Astrocyte of the spinal cord (primary cell): ENCODE data around the gene FSD1.
"Not testable (repeated sequence)": the region's sequence is repeated elsewhere in the genome, so short reads cannot be mapped to it uniquely, and the experiment has no call there.

Source experiments
- DNase-seq: peaks from one replicate; pipeline ENCODE4 v3.0.0; 2011; ENCODE audit warnings: low read depth, low spot score
- H3K4me3 ChIP-seq: 2 replicates; pipeline ENCODE4 v1.5.1; 2011; ENCODE audit warnings: low read depth, mild to moderate bottlenecking, low read length, moderate library complexity
- in situ Hi-C: cut with HindIII; loops from 2 replicates; pipeline ENCODE4 v1.10.0; 2017; ENCODE audit warnings: low sequenced_read_pairs
- TF ChIP-seq, protein P1 (sequence below): IDR thresholded peaks from 2 replicates; pipeline ENCODE4 v1.5.1; 2012; ENCODE audit warnings: low read depth, mild to moderate bottlenecking, low read length, inconsistent platforms

The FSD1 gene

DNA sequence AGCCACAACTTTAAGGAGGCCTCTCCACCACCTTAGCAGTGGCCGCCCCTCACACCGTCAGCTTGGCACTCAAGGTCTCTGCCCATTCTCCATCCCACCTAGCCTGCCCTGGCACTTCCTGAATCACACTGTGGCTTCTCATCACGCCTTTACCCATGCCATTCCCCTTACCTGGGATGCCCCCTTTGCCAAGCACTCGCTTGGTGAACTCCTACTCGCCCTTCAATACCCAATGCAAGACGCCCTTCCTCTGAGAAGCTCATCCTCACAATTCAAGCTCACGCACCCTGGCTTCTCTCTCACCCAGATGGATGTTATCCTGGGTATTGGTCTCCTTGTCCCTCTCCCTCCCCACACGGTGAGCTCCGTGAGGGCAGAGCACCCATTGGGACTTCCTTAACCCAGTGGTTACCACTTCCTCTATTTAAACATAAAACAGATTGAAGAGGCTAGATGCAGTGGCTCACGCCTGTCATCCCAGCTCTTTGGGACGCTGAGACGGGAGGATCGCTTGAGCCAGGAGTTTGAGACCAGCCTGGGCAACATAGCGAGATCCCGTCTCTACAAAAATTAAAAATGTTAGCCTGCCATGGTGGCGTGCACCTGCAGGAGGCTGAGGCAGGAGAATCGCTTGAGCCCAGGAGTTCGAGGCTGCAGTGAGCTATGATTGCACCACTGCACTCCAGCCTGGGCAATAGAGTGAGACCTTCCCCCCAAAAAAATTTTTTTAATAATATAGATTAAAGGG, 38.0 kb upstream of the FSD1 start:
- H3K4me3 ChIP-seq, result no peak overlapping the region
- TF ChIP-seq, protein P1, sequence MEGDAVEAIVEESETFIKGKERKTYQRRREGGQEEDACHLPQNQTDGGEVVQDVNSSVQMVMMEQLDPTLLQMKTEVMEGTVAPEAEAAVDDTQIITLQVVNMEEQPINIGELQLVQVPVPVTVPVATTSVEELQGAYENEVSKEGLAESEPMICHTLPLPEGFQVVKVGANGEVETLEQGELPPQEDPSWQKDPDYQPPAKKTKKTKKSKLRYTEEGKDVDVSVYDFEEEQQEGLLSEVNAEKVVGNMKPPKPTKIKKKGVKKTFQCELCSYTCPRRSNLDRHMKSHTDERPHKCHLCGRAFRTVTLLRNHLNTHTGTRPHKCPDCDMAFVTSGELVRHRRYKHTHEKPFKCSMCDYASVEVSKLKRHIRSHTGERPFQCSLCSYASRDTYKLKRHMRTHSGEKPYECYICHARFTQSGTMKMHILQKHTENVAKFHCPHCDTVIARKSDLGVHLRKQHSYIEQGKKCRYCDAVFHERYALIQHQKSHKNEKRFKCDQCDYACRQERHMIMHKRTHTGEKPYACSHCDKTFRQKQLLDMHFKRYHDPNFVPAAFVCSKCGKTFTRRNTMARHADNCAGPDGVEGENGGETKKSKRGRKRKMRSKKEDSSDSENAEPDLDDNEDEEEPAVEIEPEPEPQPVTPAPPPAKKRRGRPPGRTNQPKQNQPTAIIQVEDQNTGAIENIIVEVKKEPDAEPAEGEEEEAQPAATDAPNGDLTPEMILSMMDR, result no peak
- in situ Hi-C loops, result no loop called here
- no peak for DNase-seq

DNA sequence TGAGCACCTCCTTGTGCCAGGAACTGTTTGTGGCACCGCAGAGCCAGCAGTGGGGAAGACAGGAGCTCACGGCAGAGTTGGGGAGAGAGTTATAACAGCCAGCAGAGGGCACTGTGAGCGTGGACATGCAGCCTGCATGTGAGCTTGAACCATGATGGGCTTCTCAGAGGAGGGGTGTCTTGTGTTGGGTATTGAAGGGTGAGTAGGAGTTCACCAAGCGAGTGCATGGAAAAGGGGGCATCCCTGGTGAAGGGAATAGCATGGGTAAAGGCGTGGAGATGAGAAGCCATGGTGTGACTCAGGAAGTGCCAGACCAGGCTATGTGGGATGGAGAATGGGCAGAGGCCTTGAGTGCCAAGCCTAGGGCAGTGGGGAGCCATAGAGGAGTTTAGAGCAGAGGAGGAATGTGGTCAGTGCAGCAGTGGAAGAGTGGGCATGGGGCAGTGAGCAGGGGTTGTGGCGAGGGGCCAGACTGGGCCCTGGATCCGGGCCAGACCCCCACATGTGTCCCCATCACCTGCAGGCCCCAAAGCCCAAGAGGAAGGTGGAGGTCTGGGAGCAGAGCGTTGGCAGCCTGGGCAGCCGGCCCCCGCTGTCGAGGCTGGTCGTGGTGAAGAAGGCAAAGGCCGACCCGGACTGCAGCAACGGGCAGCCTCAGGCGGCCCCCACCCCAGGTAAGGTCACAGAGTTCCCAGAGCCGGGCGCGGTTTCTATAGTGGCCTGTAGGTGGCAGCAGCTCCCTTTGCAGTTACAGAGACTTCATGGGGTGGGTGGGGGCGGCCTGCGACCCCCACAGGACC, 37.1 kb upstream of the FSD1 start:
- in situ Hi-C loops, result no loop called here
- DNase-seq, result peak; percentile 29
- TF ChIP-seq, protein P1, result peak; percentile 85
- no peak overlapping the region for H3K4me3 ChIP-seq

DNA sequence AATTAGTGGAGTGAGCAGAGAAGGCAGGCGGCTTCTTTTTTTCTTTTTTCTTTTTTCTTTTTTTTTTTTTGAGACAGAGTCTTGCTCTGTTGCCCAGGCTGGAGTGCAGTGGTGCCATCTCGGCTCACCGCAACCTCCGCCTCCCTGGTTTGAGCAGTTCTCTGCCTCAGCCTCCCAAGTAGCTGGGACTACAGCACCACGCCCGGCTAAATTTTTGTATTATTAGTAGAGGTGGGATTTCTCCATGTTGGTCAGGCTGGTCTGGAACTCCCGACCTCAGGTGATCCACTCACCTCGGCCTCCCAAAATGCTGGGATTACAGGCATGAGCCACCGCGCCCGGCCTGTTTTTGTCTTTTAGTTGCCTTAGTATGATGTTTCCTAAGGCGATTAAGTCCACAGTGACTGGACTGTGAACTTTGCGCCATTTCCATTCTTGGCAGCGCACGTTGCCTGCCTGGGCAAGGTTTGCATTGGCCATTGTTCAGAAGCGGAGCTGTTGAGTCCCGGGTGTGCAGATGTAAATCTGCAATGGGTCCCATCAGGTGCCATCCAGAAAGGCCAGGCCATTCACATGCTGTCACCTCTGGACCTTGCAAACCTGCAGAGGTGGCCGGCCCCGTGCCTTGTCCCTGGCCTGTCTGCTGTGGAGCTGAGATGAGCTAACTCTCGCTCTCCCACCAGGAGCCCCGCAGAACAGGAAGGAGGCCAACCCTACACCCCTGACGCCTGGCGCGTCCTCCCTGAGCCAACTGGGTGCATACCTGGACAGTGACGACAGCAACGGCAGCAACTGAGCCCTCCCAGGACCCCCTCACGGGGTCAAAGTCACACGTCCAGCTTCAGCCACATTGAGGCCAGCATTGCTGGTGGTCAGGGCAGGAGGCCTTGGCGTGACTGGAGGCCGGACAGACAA, 36.2 kb upstream of the FSD1 start:
- in situ Hi-C loops, result no loop called here
- no peak overlapping the region for H3K4me3 ChIP-seq
- TF ChIP-seq, protein P1, result no peak
- DNase-seq, result no peak

DNA sequence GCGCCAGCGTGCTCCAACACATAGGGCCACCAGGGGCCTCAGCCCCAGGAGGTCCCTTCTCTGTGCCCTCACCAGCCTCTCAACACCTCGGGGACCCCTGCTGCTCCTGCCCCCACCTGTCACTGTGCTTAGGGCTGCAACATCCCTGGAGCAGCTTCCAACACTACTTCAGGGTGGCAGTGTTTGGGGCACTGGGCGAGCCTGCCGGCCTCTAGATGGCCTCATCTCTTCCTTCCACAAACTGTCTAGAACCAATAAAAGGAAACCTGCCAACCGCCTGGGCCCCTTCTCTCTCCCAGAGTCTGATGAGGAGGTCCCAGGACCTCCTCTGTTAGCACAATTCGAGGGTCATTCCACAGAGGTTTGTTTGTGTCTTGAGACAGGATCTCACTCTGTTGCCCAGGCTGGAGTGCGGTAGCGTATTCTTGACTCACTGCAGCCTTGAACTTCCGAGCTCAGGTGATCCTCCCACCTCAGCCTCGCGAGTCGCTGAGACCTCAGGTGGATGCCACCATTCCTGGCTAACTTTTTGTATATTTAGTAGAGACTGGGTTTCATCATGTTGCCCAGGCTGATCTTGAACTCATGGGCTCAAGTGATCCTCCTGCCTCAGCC, 35.5 kb upstream of the FSD1 start:
- no peak for DNase-seq
- no peak overlapping the region for H3K4me3 ChIP-seq
- in situ Hi-C loops, result no loop called here
- TF ChIP-seq, protein P1, result no peak

DNA sequence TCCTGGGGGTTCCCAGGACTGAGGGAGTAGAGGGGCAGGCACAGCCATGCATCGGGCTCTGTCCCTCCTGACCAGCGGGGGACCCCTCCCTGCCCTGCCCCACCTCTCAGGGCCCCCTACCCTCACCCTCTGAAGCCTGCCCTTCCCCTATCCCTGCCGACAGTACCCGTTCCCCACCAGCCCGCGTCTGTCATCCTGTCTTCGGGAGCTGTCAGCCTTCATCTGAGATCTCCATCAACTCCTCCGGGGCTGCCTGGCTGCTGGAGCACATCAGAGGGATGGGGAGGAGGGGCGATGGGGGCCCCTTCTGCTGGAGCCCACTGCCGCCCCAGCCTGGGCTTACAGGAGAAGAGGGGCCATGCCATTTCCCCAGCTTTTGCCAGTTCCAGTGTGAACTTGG, 31.5 kb upstream of the FSD1 start:
- in situ Hi-C loops, result no loop called here
- DNase-seq, result no peak
- TF ChIP-seq, protein P1, result no peak
- H3K4me3 ChIP-seq, result no peak overlapping the region

DNA sequence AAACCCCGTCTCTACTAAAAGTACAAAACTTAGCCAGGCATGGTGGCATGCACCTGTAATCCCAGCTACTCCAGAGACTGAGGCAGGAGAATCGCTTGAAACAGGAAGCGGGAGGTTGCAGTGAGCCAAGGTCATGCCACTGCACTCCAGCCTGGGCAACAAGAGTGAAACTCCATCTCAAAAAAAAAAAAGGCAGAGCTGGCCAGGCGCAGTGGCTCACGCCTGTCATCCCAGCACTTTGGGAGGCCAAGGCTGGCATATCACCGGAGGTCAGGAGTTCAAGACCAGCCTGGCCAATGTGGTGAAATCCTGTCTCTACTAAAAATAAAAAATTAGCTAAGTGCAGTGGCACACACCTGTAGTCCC, 30.1 kb upstream of the FSD1 start:
- DNase-seq, in situ Hi-C loops, H3K4me3 ChIP-seq: not testable (repeated sequence)
